Activated T-cell treated with anti-CD3 and anti-CD28 coated beads for 4 hours (primary cell): ENCODE results near the gene FANCC.

Experiments used
- DNase-seq: peaks from one replicate; pipeline ENCODE4 v3.0.0-alpha.2; 2020

Gene FANCC

DNA sequence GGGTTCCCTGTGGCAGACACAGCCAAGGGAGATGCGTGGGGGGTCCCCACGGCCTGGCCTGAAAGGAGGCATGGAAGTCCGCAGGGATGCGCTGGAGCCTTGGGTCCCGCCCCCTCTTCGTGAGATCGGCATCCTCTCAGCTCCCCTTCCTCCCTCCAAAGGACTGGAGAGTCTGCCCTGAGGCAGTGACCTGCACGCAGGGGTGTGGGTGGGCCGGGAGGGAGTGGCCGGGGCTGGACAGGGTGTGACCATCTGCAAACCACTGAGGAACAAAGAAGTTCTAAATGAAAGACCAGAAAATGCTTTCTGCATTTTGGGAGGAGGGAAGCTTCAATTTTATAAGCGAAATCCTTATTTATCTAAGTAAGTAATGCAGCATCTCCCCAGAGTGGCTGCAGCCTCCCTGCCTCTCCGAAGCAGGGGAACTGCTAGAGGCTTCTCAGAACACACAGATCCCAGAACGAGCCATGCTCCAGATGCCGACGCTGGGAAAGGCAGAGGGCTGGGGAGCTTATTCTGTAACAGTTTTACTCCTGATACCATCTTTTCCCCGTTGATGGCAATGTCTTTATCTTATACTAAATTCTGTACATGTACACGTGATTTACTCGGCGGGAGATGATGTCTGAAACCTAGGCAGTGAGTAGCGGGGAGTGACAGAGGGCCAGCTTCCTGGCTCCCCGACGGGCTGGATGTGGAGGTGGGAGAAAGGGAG lies 221.7 kb downstream of the FANCC start:
- no peak for DNase-seq

DNA sequence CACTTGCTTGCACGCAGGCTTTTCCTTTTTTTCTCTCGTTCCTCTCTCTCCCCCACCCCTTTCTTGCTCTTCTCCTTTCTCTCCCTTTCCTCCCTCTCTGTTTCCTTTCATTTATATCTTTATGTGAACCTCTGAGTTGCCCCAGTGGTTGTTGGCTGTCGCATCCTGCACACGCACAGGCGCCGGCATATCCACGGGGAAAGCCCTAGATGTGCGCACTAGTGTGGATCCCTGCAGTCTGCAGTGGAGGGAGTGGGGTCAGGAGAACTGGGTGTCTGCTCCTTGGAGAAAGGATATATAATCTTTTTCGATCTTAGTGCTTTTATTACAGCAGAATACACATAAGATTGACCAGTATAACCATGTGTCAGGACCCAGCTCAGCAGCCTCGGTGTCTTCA lies 223.5 kb downstream of the FANCC start:
- no peak for DNase-seq

DNA sequence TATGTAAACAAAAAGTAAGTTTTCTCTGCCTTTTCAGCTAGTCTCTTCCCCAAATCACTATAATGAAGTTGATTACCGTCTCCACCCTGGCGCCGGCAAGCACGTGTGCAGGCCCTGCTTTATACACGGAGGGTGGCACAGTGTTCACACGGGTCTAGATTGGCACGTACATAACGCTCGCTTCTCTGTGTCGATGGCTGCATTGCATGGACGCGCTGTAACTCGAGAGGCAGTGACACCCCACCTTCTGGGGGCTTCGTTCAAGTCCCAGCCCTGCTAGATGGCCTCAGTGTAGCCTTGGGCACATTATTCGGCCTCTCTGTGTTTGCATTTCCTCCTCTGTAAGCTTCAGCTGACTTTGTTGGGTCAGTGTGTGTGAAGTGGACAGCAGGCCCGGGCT lies 223.9 kb downstream of the FANCC start:
- DNase-seq: no peak

DNA sequence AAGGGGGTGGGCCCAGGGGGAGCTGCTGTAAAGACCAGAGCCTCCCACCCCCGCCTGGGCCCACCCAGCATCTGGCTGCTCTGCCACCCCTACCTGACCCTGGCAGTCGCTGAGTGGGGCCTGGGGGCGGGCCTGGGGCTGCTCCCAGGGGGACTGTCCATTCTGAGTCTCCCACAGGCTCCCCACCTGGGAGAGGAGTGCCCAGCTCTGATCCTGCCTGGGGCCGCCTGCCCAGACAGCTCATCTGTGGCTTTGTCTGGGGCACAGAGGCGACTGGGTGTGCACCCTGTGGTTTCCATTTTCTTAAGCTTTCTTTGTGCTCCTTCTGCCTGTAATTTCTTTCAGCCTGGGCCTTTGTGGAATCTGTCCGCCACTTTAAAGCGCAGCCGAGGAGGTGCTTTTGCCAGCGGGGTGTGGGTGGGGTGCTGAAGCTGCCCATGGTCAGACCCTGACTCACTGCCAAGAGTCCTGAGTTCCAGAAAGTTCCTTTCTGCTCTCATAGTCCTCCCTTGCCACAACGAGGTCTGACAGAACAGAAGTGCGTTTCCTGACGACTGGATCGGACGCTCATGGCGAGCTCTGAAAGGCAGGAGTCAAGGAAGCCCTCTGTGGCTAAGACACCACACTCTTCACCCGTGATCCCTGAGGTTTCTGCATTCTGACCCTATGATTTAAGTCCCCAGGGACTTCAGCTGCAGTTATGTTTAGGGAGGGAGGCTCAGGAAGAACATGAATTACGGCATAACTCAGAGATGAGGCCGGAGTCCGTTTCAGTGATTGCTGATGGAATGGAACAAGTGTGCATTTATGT lies 225.0 kb downstream of the FANCC start:
- DNase-seq: no peak

DNA sequence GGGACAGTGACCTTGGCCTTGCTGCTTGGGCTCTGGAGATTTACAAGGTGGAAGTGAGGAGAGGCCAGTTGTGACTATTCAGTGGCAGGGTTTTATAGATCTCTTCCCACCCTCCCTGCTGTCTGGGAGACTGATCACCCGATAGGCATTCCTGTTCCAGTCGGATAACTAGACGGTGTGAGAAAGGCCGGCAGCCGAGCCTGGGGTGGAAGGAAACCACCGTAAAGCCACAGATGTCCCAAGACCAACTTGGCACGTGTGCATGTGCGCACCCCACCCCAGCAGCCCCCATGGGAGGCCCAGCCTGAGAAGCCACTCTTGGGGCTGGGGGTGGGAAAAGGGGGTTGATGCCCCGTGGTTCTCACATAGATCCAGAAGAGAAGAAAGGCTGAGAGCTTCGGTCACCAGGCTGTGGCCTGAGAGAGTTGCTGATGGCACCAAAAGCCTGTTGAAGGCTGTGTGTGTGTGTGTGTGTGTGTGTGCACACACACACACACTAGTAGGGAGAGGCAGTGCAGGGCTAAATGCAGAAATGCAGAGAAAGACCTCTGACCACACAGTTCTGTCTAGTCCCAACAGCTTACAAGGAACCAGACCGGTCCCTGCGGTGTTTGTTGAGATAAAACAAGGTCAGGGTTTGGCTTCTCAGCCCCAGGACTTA lies 225.8 kb downstream of the FANCC start:
- no peak for DNase-seq

DNA sequence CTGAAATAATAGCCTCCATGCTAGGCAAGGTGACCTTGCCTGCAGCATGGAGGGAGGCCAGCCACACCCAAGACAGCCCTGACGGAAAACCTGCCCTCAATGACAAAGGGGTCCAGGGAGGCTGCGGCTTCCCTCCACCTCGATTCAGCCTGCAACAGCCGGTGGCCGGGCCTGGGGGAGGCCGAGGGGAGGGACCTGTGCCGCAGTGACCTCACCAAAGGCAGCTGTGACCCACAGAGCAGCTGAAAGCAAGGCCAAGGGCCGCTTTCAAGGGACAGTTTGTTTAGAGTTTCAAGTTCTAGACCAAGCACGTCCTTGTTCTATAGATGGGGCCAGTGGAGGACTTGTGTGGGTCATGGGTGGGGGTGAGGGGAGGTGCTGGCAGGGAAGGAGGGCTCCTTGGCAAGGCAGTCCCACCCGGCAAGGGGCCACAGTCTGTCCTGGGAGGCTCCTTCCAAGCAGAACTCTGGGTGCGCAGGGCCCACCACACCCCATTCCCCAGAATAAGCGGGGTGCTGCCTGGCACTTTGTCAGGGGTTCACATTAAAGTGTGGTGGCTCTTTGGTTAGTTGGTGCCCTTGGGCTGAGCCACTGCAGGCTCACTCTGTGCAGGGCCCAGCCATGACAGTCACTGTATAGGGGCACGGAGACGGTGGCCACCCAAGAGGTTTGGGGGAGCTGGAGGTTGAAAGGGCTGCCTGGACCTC lies 226.5 kb downstream of the FANCC start:
- DNase-seq: no peak

DNA sequence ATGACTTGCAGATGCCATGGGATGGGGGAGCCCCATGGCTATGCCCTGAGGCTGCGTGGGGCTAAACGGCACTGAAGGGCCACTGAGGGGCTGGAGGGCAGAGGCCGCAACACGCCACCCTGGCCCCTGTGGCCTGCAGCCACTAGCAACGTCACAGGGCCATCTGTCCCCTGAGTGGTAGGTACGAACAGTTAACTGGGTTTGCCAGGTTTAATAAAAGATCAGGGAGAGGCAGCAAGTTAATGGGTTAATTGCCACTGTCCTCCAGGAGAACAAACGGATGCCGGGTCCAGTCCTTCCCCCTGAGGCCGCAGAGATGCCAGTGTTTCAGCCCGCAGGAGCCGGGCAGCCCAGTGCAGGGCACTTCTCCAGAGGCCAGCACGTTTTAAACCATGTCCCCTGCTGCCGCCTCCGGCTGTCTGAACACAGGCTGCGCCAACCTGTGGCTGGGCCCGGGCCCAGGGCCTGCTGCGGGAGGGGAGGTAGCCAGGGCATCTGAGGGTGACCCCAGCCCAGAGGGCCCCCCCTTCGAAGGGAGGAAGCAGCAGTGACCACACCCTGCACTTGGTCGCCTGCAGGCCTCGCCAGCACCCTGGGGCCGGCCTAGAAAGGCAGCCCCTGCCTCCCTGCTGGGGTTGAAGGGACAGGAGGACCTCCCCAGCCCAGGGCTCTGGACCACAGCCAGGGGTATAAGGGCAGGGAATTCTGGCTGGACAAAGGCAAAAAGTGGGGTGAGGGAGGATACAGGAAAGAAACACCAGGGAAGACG lies 227.3 kb downstream of the FANCC start:
- no peak for DNase-seq

DNA sequence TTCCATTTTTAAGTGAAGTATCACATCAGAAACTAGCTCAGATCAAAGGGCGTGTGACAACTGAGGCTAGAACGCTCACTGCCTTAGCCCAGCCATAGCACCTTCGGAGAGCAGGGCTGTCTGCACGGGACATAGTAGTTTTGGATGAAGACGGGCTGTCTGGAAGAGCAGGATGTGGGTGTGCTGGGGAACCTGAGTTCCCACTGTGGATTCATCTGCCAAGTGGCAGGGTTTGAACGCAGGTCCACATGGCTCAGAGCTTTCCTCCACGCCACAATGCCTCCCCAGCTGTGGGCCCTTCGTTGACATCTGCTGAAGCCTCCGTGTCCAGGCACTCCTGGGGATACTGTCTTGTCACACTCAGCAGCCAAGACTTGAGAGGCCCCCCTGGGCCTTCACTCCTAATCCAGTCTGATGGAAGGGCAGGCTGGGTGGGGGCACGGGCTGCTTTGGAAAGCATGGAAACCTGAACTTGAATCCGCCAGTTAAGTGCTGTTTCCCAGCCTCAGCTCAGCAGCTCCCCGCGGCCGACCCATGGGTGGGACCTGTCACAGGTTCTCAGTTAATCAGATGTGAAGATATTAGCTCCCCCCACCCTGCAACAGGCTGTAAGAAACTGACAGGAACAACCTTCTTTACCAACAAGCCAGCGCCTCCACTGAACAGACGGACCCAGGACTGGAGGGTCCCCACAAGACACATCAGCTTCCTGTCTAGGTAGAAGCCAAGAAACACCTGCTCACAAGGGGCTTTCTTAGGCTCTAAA lies 228.1 kb downstream of the FANCC start:
- no peak for DNase-seq

DNA sequence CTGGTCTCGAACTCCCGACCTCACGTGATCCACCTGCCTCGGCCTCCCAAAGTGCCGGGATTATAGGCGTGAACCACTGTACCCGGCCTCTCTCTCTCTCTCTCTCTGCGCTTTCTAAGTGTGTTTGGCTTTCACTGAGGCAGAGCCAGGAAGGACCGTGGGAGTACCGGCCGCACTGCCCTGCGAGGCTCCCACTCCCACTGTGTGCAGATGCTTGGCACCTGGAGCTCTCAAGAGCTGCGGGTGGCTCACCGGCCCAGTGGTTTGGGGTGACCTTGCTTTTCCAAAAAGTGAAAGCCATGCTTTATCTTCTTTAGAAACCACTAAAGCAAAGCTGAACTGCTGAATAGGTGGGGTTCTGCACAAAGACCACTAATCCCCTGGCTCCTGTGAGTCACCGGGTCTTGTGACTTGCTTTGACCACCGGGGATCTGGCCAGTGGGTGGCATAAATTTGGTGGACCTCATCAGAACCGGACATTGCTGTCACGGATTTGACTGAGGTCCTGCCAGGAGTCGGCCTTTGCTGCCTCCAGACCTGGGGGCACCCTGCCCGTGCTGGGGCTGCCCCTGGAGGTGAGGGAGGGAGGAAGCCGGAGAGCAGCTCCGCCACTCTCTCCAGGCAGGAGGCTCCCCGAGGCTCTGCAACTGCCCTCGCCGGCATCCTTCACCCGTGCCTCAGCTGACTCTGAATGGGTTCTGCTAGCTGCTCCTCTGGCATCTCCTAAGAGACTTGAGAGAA lies 228.9 kb downstream of the FANCC start:
- no peak for DNase-seq

DNA sequence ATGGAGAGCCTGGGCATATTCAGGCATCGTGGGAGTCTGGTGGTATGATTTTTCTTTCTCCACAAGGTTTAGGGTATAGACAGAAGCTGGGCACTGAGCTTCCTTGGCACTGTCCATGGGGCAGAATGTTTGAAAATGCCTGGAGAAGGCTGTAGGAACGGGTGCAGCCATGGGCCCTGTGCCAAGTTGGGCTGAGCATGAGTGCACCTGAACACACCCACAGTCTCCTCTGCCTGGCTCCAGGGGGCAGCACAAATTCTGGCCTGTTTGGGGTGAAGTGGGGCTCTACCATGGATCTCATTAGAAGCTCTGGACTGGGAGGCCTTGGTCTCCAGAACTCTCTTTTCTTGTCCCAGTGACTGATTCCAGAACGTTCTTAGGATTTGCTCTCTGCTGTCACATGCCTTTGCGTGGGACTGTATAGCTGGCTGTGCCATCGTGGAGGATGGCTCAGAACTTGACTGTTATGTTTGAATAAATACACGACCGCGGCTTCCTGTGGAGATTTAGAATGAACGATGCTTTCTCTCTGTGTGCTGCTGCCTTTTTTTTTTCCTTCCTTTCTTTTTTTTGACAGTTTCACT lies 229.8 kb downstream of the FANCC start:
- no peak for DNase-seq

DNA sequence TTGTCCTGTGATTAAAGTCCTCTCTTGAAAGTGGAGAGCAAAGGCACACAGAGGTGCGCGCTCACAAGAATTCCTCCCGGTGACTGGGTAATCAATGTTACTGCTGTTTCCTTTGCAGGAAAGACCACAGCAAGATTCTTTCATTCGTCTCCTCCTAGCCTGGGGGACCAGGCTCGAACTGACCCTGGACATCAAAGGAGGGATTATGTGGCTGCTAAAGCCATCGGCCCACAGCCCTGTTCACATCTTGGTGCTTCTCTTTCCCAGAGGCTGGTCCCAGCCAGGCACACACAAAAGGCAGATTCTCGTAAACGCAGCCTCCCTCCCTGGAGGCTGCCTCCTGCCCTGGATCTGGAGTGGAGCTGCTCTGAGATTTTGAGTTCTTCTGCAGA lies 230.9 kb downstream of the FANCC start:
- no peak for DNase-seq

DNA sequence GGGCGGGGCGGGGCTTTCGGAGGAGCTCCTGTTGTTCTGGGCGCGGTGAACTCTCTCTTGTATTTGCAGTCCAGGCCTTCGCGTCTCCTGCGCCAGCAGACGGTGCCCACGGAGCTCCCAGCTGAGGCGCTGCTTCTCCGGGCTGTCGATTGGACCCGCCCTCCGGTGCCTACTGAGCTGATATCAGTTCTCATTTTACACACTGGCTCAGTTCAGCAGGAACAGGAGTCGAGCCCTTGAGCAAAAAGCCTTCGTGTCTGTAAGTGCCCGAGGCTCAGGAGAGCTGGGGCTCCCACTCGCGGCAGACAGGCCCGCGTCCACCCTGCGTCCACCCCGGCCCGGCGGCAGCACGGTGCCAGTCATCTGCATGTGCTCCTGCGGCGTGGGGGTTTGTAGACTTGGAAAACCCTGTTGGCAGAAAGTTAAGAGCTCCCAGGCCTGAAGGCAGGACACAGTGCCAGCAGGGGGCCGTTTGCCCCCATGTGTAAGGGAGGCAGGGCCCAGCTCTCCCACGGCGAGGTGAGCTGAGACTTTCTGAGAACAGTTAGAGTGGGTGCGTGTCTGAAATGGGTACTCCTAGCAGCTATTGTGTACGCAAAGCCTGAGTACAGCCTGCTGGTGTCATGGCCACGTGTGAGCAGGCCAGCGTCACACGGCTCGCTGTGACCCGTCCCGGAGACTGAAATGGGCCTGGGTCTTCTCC lies 231.5 kb downstream of the FANCC start:
- DNase-seq: no peak

DNA sequence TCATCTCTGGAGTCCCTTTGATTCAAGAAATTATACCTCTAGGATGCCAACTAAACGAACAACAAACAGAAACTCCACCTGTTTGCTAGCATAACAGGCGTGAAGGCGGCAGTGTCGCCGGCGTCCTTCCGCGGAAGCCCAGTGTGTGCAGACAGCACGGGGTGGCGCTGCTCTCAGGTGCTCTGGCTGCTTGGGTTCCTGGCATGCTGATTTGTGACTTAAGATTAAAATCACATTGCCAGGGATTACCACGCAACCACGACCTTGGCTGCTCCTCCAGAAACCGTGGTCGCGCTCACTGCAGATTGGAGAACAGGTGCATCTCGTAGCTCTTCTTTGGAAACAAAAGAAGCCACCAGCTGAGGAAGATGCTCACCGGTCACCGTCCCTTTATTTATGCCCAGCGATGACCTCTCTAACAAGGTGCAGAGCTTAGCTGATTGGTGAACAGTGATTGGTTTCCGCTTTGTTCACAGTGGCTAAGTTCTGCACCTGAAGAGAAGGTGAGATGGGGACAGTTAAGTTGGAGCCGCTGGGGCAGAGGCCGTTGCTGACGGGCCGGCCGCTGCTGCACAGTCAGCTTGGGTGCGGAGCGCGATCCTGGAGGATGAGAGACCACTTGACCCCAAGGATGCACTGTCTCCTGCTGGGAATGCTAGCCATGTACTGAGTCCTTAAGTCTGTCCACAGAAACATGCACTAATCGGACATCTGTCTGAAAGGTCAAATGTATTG lies 232.3 kb downstream of the FANCC start:
- no peak for DNase-seq

DNA sequence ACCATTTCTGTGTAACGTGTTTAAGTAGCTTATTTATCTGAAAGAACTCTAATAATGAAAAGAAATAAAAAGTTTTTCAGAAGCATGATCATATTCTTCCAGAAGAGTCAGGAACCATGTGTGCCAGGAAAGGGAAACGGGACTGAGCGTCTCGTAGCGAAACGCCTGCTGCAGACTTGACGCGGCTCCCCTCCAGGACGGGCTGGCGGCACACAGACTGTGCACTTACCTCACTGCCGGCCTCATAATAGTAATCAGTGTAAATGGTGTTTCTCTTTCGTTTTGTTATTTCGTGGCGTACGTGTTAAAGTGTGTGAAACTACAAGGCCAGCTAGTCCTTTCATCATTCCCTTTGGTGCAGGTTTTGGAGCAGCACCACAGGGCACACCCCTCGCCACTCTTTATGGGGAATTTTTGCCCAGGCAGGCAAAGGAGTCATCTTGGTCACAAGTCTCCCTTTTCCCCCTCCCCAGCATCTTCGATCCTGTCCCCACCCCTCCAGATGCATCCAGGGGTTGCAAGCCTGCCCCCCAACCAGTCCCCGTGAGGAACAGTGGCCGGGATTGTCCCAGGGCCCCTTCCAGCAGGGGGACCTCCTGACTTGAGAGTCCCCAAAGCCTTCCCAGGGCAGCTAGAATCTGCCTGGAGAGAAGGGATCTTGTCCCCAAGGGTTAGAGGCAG lies 233.1 kb downstream of the FANCC start:
- DNase-seq: no peak

DNA sequence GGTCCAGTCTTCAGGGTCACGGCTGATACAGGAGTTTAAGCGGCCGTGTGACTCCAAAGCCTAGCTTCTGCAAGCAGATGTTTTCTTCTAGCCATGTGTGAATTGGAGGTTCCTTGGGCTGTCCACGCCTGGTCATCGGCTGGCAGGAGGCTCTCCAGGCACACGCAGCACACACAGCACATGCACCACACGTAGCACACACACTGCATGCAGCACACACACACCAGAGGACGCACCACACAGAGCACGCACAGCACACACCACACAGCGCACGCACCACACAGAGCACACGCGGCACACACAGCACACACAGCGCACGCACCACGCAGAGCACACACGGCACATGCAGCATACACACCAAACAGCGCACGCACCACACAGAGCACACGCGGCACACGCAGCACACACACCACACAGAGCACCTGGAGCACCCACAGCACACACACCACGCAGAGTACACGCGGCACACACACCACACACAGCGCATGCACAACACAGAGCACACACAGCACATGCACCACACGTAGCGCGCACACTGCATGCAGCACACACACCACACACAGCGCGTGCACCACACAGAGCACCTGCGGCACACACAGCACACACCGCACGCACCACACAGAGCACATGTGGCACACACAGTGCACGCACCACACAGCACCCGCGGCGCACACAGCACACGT lies 234.3 kb downstream of the FANCC start:
- DNase-seq: no peak

DNA sequence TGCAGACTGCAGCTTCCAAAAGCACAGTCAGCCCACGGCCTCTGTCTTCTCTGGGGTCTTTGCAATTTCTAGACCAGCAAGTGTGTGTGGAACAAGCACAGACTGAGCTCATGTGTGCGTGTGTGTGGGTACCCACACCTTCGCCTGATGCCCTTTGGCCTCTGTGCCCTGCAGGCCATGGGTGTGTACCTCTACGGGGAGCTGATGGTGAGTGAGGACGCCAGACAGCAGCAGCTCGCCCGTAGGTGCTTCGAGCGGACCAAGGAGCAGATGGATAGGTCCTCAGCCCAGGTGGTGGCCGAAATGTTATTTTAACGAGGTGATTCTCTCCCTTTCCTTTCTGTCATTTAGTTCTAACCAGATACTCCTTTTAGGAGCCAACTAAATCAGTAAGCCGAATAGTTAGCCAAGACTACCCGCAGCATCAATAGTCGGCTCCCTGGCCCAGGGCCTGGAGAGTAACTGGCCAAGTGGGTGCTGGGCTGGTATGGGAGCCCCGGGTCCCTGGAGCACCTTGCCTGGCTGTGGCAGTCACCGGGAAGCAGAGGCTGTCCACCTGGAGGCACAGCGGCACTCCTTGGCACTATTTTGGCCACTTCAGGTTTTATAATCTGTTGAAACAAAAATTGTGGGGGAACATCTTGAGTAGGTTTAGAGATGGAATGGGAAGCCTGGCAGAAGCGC lies 235.0 kb downstream of the FANCC start:
- no peak for DNase-seq

DNA sequence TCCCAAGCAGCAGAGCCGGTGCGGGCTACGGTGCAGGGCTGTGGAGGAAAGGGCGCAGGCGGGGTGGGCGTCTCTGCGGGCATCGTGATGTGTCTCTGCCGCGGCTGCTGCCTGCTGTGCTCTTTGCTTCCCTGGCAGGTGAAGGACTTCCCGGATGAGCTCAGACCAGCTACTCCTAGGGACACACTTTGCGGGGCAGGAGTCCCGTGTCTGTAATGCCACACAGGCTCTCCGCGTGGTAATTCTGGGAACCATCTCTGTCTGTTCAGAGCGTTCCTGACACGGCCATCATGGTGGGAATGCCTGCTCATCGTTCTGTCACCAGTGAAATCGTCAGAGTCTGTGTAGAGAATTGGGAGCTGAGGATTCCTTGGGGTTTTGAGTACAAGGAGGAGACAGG lies 235.5 kb downstream of the FANCC start:
- DNase-seq: no peak
